C4-2B (cell line): ENCODE results near the gene WIZ.

ENCODE experiments used
- H3K27ac ChIP-seq: fragments of 450-650 bp; 2 replicates; pipeline ENCODE4 v1.5.1; 2017
- CTCF ChIP-seq: fragments of 450-650 bp; conservative IDR thresholded peaks from 2 replicates; pipeline ENCODE4 v1.5.1; 2017; ENCODE audit warnings: mild to moderate bottlenecking
- ZFX ChIP-seq: fragments of 450-650 bp; IDR thresholded peaks from 2 replicates; pipeline ENCODE4 v1.6.1; 2017

The WIZ gene

GRCh38 chr19:15445807-15446376, 3.9 kb downstream of the WIZ start:
- TF ChIP-seq ZFX (no peak), CTCF (no peak)
- 0 out of 2 replicates have a peak overlapping the region, but pooled peaks have one; percentile 9 for H3K27ac ChIP-seq

- 0 out of 2 replicates have a peak overlapping the region, but pooled peaks have one; percentile 9 for H3K27ac ChIP-seq
- TF ChIP-seq CTCF = no peak
Measured at GRCh38 chr19:15445227-15445605, 4.5 kb downstream of the WIZ start.

- H3K27ac ChIP-seq = 0 out of 2 replicates have a peak overlapping the region, but pooled peaks have one; percentile 9
- no peak for TF ChIP-seq CTCF
- TF ChIP-seq ZFX = no peak
Measured at GRCh38 chr19:15444505-15445226, 5.1 kb downstream of the WIZ start.

- no peak overlapping the region for H3K27ac ChIP-seq
- TF ChIP-seq ZFX = no peak
- no peak for TF ChIP-seq CTCF
Measured at GRCh38 chr19:15443838-15444237, 5.9 kb downstream of the WIZ start.

GRCh38 chr19:15443325-15443724, 6.4 kb downstream of the WIZ start:
- TF ChIP-seq CTCF (no peak), ZFX (no peak)
- no peak overlapping the region for H3K27ac ChIP-seq

GRCh38 chr19:15442142-15442920, 7.4 kb downstream of the WIZ start:
- TF ChIP-seq CTCF (no peak), ZFX (no peak)
- H3K27ac ChIP-seq = no peak overlapping the region

DNA sequence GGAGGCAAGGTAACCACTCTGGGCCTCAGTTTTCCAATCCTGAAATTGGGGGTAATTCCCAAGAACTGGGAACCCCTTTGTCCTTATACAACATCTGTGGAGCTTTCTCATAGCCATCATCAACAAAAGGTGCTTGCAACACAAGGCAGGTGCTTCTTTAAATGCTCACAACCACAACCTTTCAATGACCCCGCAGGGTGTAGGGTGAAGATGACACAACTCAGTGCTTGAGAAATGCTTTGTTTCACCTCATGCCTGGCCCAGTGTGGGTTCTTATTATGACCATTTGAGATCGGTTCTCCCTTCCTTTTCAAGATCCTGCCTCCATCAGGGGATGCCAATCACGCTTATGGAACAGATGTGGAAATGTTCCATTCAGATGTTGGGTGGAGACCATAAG, 8.4 kb downstream of the WIZ start:
- no peak overlapping the region for H3K27ac ChIP-seq
- TF ChIP-seq ZFX (no peak), CTCF (no peak)
